ENCODE data around the gene RBMS1.

The RBMS1 gene

DNA sequence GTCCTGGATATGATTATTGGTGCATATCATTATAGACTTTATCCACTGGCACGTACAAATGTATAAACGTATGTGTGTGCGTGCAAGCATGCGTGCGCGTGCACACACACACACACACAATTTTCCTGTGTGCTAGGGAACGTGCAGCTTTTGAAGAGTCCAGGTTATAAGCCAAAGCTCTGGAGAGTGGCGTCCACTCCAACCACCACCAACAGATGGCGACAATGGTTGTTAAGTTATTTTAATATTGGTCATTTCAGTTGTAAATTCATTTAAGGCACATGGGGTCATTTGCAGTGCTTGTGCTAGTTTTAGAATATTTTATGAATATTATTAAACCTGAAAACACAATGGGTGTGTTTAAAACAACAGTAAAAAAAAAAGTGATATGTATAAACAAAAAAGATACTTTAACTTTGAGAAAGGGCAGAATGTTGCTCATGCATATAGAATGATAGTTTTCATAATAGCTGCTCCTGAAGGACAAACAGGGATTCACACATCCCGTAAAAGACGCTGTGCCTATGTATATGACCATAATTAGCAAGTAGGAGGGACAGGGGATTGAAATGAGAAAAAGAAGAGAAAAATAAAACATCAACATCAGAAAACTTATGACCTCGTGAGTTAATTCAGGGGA, 169.3 kb downstream of the RBMS1 start:
- TF ChIP-seq, protein P1, sequence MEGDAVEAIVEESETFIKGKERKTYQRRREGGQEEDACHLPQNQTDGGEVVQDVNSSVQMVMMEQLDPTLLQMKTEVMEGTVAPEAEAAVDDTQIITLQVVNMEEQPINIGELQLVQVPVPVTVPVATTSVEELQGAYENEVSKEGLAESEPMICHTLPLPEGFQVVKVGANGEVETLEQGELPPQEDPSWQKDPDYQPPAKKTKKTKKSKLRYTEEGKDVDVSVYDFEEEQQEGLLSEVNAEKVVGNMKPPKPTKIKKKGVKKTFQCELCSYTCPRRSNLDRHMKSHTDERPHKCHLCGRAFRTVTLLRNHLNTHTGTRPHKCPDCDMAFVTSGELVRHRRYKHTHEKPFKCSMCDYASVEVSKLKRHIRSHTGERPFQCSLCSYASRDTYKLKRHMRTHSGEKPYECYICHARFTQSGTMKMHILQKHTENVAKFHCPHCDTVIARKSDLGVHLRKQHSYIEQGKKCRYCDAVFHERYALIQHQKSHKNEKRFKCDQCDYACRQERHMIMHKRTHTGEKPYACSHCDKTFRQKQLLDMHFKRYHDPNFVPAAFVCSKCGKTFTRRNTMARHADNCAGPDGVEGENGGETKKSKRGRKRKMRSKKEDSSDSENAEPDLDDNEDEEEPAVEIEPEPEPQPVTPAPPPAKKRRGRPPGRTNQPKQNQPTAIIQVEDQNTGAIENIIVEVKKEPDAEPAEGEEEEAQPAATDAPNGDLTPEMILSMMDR (IDR thresholded peaks at IDR 0.05; ENCODE audit: insufficient read depth, low read length), result peak; percentile 46
- no peak for TF ChIP-seq SPI1 (IDR thresholded peaks at IDR 0.05; ENCODE audit: borderline replicate concordance, low read depth)
- DNase-seq (ENCODE audit: low read depth in 1 of 2, low spot score in 1 of 2), result peak; percentile 12 to 49
- no peaks in the 10 kb centered on the region for H3K27me3 ChIP-seq (ENCODE audit: insufficient read depth, poor library complexity, severe bottlenecking)

GRCh38 chr2:160322320-160322719, 171.3 kb downstream of the RBMS1 start:
- DNase-seq (ENCODE audit: low read depth in 1 of 2, low spot score in 1 of 2), result no peak
- H3K27me3 ChIP-seq (ENCODE audit: insufficient read depth, poor library complexity, severe bottlenecking), result no peaks in the 10 kb centered on the region
- TF ChIP-seq SPI1 (IDR thresholded peaks at IDR 0.05; ENCODE audit: borderline replicate concordance, low read depth), result no peak
- TF ChIP-seq, protein P1 (IDR thresholded peaks at IDR 0.05; ENCODE audit: insufficient read depth, low read length), result no peak
- no peak for TF ChIP-seq GABPA (IDR thresholded peaks at IDR 0.05; ENCODE audit: low read depth)
- TF ChIP-seq REST (IDR thresholded peaks at IDR 0.05; ENCODE audit: insufficient replicate concordance, low read depth), result no peak
- no peak for TF ChIP-seq POLR2AphosphoS5 (IDR thresholded peaks at IDR 0.05; ENCODE audit: low read depth)
- H3K27ac ChIP-seq (replicated peaks), result no peak overlapping the region
- H3K4me3 ChIP-seq (replicated peaks; ENCODE audit: insufficient read depth, low read length), result no peak overlapping the region

More for the DNA sequence above, 169.3 kb downstream of the RBMS1 start:
- Histone ChIP-seq H3K4me3 (replicated peaks; ENCODE audit: insufficient read depth, low read length) (no peak overlapping the region), H3K27ac (replicated peaks) (no peak overlapping the region)

DNA sequence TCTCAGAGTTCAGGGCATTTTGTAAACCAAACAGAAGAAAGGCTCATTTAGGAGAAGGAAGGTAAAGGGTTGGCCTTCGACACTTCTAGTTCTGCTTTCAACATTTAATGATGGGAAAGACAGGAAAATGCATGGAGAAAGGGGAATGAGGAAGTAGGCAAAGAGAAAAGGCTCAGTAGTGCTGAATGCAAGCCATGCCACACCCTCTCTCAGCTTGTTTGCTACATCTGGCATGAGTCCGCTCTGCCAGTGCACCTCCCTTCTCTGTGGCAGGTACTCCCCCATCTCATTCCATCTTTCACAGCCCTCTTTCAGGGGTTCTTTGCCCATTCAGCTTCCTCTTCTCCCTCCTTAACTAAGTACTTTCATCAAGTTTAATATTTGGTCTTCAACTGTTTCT, 172.6 kb downstream of the RBMS1 start:
- no peak overlapping the region for H3K4me3 ChIP-seq (replicated peaks; ENCODE audit: insufficient read depth, low read length)
- H3K27me3 ChIP-seq (ENCODE audit: insufficient read depth, poor library complexity, severe bottlenecking), result no peaks in the 10 kb centered on the region
- no peak overlapping the region for H3K27ac ChIP-seq (replicated peaks)
- no peak for TF ChIP-seq POLR2AphosphoS5 (IDR thresholded peaks at IDR 0.05; ENCODE audit: low read depth)
- TF ChIP-seq GABPA (IDR thresholded peaks at IDR 0.05; ENCODE audit: low read depth), result no peak
- TF ChIP-seq REST (IDR thresholded peaks at IDR 0.05; ENCODE audit: insufficient replicate concordance, low read depth), result no peak
- TF ChIP-seq, protein P1 (IDR thresholded peaks at IDR 0.05; ENCODE audit: insufficient read depth, low read length), result no peak
- no peak for TF ChIP-seq SPI1 (IDR thresholded peaks at IDR 0.05; ENCODE audit: borderline replicate concordance, low read depth)
- no peak for DNase-seq (ENCODE audit: low read depth in 1 of 2, low spot score in 1 of 2)

- Histone ChIP-seq H3K4me3 (replicated peaks; ENCODE audit: insufficient read depth, low read length) (no peak overlapping the region), H3K27me3 (ENCODE audit: insufficient read depth, poor library complexity, severe bottlenecking) (no peaks in the 10 kb centered on the region), H3K27ac (replicated peaks) (no peak overlapping the region)
- TF ChIP-seq, protein P1 (IDR thresholded peaks at IDR 0.05; ENCODE audit: insufficient read depth, low read length), result no peak
- TF ChIP-seq GABPA (IDR thresholded peaks at IDR 0.05; ENCODE audit: low read depth) (no peak), SPI1 (IDR thresholded peaks at IDR 0.05; ENCODE audit: borderline replicate concordance, low read depth) (no peak), POLR2AphosphoS5 (IDR thresholded peaks at IDR 0.05; ENCODE audit: low read depth) (no peak), REST (IDR thresholded peaks at IDR 0.05; ENCODE audit: insufficient replicate concordance, low read depth) (no peak)
- DNase-seq (ENCODE audit: low read depth in 1 of 2, low spot score in 1 of 2), result no peak
Measured at GRCh38 chr2:160319700-160320099, 173.9 kb downstream of the RBMS1 start.

All from HL-60 (cell line).